Left lung (tissue), 10 donors: ENCODE measurements around the gene OR6T1. TPM values are rescaled to one million over a fixed set of nuclear protein-coding genes. Genes with fewer than 3 reads are reported as not detected.

ENCODE experiments used
- ATAC-seq: fragments of 200-7000 bp; cut with Tn5 transposase; one replicate; pipeline ENCODE4 v1.9.1; 2020; ENCODE audit warnings: moderate library complexity
- DNase-seq, 4 donors: peaks; one replicate each; pipeline ENCODE4 v3.0.0-alpha.2; 2013 to 2020
- H3K27ac ChIP-seq, 2 donors: fragments of 200-600 bp; sonication (generic) in 1 of 2; one replicate each; pipeline versions ENCODE4 v1.5.0 to v1.8.0; 2020 to 2021
- H3K27me3 ChIP-seq, 2 donors: fragments of 200-600 bp; sonication (generic) in 1 of 2; one replicate each; pipeline versions ENCODE4 v1.5.0 to v1.8.0; 2020 to 2021
- H3K36me3 ChIP-seq, 2 donors: fragments of 200-600 bp; sonication (generic) in 1 of 2; one replicate each; pipeline versions ENCODE4 v1.5.0 to v1.8.0; 2020 to 2021
- H3K4me1 ChIP-seq, 2 donors: fragments of 200-600 bp; one replicate each; pipeline ENCODE4 v1.8.0; 2021
- H3K4me3 ChIP-seq, 2 donors: fragments of 200-600 bp; sonication (generic) in 1 of 2; one replicate each; pipeline versions ENCODE4 v1.5.0 to v1.8.0; 2020 to 2021; ENCODE audit warnings: mild to moderate bottlenecking in 1 of 2
- H3K9me3 ChIP-seq, 2 donors: fragments of 200-600 bp; sonication (generic) in 1 of 2; one replicate each; pipeline versions ENCODE4 v1.5.0 to v1.8.0; 2020 to 2021
- CTCF ChIP-seq, 2 donors: fragments of 200-600 bp; sonication (generic) in 1 of 2; IDR thresholded peaks; one replicate each; pipeline versions ENCODE4 v1.5.0 to v1.8.0; 2021; ENCODE audit warnings: antibody characterized with exemption in 2 of 2
- intact Hi-C, 2 donors: fragments of 100-400 bp; cut with DNase I; formaldehyde crosslinking; loops; one replicate each; pipeline versions ENCODE4 v1.11.2 to v1.14.2; 2022
- polyA plus RNA-seq, 6 donors: library from polyadenylated mRNA; unstranded; fragments of 120-200 nt; gene quantifications; one replicate each; pipeline ENCODE4 v1.2.1, GENCODE V29; 2013; ENCODE audit not compliant: insufficient read length in 6 of 6
- total RNA-seq, 2 donors: library from RNA; stranded (reverse); fragmentation: NEBNext Ultra II Directional; extraction: Animal tissue kit (Norgen Biotek cat#: 25700); gene quantifications; one replicate each; pipeline ENCODE4 v1.2.1, GENCODE V29; 2021
- donor health status: DM: no; HTN: yes; CAD: no.
- donor health status: DM: no; HTN: no; CAD: no.

OR6T1 gene
- total and polyA plus RNA-seq, 8 donors = not detected

- Histone ChIP-seq H3K27me3 (no peaks in the 10 kb centered on the region), H3K4me1 (no peaks in the 10 kb centered on the region), H3K9me3 (no peaks in the 10 kb centered on the region), H3K4me3 (no peak overlapping the region), H3K27ac (no peak overlapping the region), H3K36me3 (no peaks in the 10 kb centered on the region)
- no peak for TF ChIP-seq CTCF (IDR thresholded peaks at IDR 0.05)
- ATAC-seq (no peak), DNase-seq (no peak)
- intact Hi-C loops = no loop called here
Observed at GRCh38 chr11:123924027-123924426, 19.6 kb downstream of the OR6T1 start.

- intact Hi-C loops = no loop called here
- no peak for ATAC-seq
Observed at GRCh38 chr11:123920943-123921342, 22.7 kb downstream of the OR6T1 start.

GRCh38 chr11:123905826-123906225, 37.8 kb downstream of the OR6T1 start:
- TF ChIP-seq CTCF (IDR thresholded peaks at IDR 0.05) = no peak
- Histone ChIP-seq H3K36me3 (no peaks in the 10 kb centered on the region), H3K4me1 (no peaks in the 10 kb centered on the region), H3K27ac (no peak overlapping the region), H3K9me3 (no peaks in the 10 kb centered on the region), H3K4me3 (no peak overlapping the region), H3K27me3 (no peaks in the 10 kb centered on the region)
- intact Hi-C loops = no loop called here
- ATAC-seq = no peak
- DNase-seq = no peak

More at GRCh38 chr11:123920943-123921342, 22.7 kb downstream of the OR6T1 start:
- H3K4me1 ChIP-seq = no peaks in the 10 kb centered on the region
- H3K9me3 ChIP-seq = no peaks in the 10 kb centered on the region
- H3K27me3 ChIP-seq = no peaks in the 10 kb centered on the region
- H3K4me3 ChIP-seq = no peak overlapping the region
- no peak for TF ChIP-seq CTCF (IDR thresholded peaks at IDR 0.05)
- H3K27ac ChIP-seq = no peak overlapping the region
- no peaks in the 10 kb centered on the region for H3K36me3 ChIP-seq
- DNase-seq = no peak

GRCh38 chr11:123904932-123905331, 38.7 kb downstream of the OR6T1 start:
- DNase-seq = no peak
- intact Hi-C loops = no loop called here
- no peak for TF ChIP-seq CTCF (IDR thresholded peaks at IDR 0.05)
- H3K9me3 ChIP-seq = no peaks in the 10 kb centered on the region
- H3K4me3 ChIP-seq = no peak overlapping the region
- ATAC-seq = no peak
- no peaks in the 10 kb centered on the region for H3K36me3 ChIP-seq
- no peaks in the 10 kb centered on the region for H3K27me3 ChIP-seq
- H3K27ac ChIP-seq = no peak overlapping the region
- no peaks in the 10 kb centered on the region for H3K4me1 ChIP-seq

- ATAC-seq (no peak), DNase-seq (no peak)
- Histone ChIP-seq H3K9me3 (no peaks in the 10 kb centered on the region), H3K27ac (no peak overlapping the region), H3K36me3 (no peaks in the 10 kb centered on the region), H3K4me1 (no peaks in the 10 kb centered on the region), H3K4me3 (no peak overlapping the region), H3K27me3 (no peaks in the 10 kb centered on the region)
- intact Hi-C loops = no loop called here
- TF ChIP-seq CTCF (IDR thresholded peaks at IDR 0.05) = no peak
Observed at GRCh38 chr11:123903932-123904331, 39.7 kb downstream of the OR6T1 start.
